HepG2 (cell line): ENCODE measurements around the gene TOP1. TPM values are rescaled to one million over a fixed set of nuclear protein-coding genes. Genes with fewer than 3 reads are reported as not detected.

Experiments
- BHLHE40 ChIP-seq: IDR thresholded peaks from 2 replicates; pipeline ENCODE4 v1.6.1; 2011; ENCODE audit warnings: low read length, improper control_type of control experiment
- CBX5 ChIP-seq: sonication (generic); formaldehyde crosslinking; IDR thresholded peaks from 2 replicates; pipeline ENCODE4 v1.4.0; 2020; ENCODE audit warnings: missing genetic modification reagents, borderline replicate concordance
- CHD2 ChIP-seq: IDR thresholded peaks from 2 replicates; pipeline ENCODE4 v1.6.1; 2011; ENCODE audit warnings: low read depth, low read length, improper control_type of control experiment
- GFI1 ChIP-seq: sonication (generic); formaldehyde crosslinking; IDR thresholded peaks from 2 replicates; pipeline ENCODE4 v1.5.0; 2020; ENCODE audit warnings: missing genetic modification reagents, mild to moderate bottlenecking, borderline replicate concordance
- HMGXB3 ChIP-seq: sonication (generic); formaldehyde crosslinking; IDR thresholded peaks from 2 replicates; pipeline ENCODE4 v1.4.0; 2020; ENCODE audit warnings: missing genetic modification reagents, borderline replicate concordance
- HOMEZ ChIP-seq: IDR thresholded peaks from 2 replicates; pipeline ENCODE4 v1.6.1; 2016; ENCODE audit warnings: low read depth
- KDM1A ChIP-seq: IDR thresholded peaks from 2 replicates; pipeline ENCODE4 v1.6.1; 2016; ENCODE audit warnings: missing compliant biosample characterization
- LCORL ChIP-seq, 2 experiments: fragments of 450-650 bp in 1 of 2; sonication (generic) in 1 of 2; formaldehyde crosslinking in 1 of 2; IDR thresholded peaks; 2 replicates each; pipeline versions ENCODE4 v1.5.0 to v1.6.1; 2017 to 2020; ENCODE audit warnings: antibody characterized with exemption in 1 of 2, missing genetic modification reagents in 1 of 2
- NAIF1 ChIP-seq: sonication (generic); formaldehyde crosslinking; IDR thresholded peaks from 2 replicates; pipeline ENCODE4 v1.5.0; 2020; ENCODE audit warnings: mild to moderate bottlenecking, missing genetic modification reagents, borderline replicate concordance
- ZBTB37 ChIP-seq: sonication (generic); formaldehyde crosslinking; IDR thresholded peaks from 2 replicates; pipeline ENCODE4 v1.4.0; 2020; ENCODE audit warnings: mild to moderate bottlenecking, missing genetic modification reagents
- ZBTB39 ChIP-seq: sonication (generic); formaldehyde crosslinking; IDR thresholded peaks from 2 replicates; pipeline ENCODE4 v1.5.0; 2020; ENCODE audit warnings: missing genetic modification reagents
- ZBTB8A ChIP-seq: sonication (generic); formaldehyde crosslinking; IDR thresholded peaks from 2 replicates; pipeline ENCODE4 v1.4.0; 2020; ENCODE audit warnings: mild to moderate bottlenecking, low read depth, missing genetic modification reagents, borderline replicate concordance
- ZFP37 ChIP-seq: sonication (generic); formaldehyde crosslinking; IDR thresholded peaks from 2 replicates; pipeline ENCODE4 v1.4.0; 2020; ENCODE audit warnings: missing genetic modification reagents, borderline replicate concordance
- ZNF18 ChIP-seq: sonication (generic); formaldehyde crosslinking; IDR thresholded peaks from 2 replicates; pipeline ENCODE4 v1.8.0; 2022; ENCODE audit warnings: mild to moderate bottlenecking, missing genetic modification reagents; ENCODE audit not compliant: insufficient replicate concordance
- ZNF724P ChIP-seq: sonication (generic); formaldehyde crosslinking; IDR thresholded peaks from 2 replicates; pipeline ENCODE4 v1.8.0; 2022; ENCODE audit warnings: missing genetic modification reagents, borderline replicate concordance
- ZNF782 ChIP-seq: sonication (generic); formaldehyde crosslinking; IDR thresholded peaks from 2 replicates; pipeline ENCODE4 v1.4.0; 2020; ENCODE audit warnings: missing genetic modification reagents, mild to moderate bottlenecking, borderline replicate concordance
- polyA plus RNA-seq, 8 experiments: library from polyadenylated mRNA; depleted of rRNA in 3 of 8; stranded (reverse) in 7 of 8; unstranded in 1 of 8; fragments of >200 nt; fragmentation: Illumina TruSeq in 4 of 8; extraction: Trizol in 4 of 8; gene quantifications; 2 replicates each; pipeline versions ENCODE4 v1.2.1 to v1.2.3, GENCODE V29; 2011 to 2016; ENCODE audit warnings: low read depth in 4 of 8, missing spikeins in 1 of 8, mixed read lengths in 1 of 8; ENCODE audit not compliant: insufficient read depth in 1 of 8
- total RNA-seq, 5 experiments: library from RNA; depleted of rRNA; stranded (reverse); fragments of >200 nt; fragmentation: Illumina TruSeq; extraction: Trizol; gene quantifications; 2 replicates each; pipeline ENCODE4 v1.2.3, GENCODE V29; 2016; ENCODE audit warnings: low read depth in 1 of 5

The TOP1 gene
- total and polyA plus RNA-seq, 2 of the 13 experiments (the other 11 are each of a cell fraction or from before 2014, with no cell fraction given) = 10.2 to 19.4 TPM

GRCh38 chr20:41003143-41003935, 25.3 kb upstream of the TOP1 start (continued):
- TF ChIP-seq ZBTB39 (CRISPR knock-in tag) = no peak
- TF ChIP-seq ZBTB37 (CRISPR knock-in tag) = peak; percentile 97
- TF ChIP-seq BHLHE40 = peak; percentile 96
- peak; percentile 94 for TF ChIP-seq HOMEZ (CRISPR knock-in tag)
- TF ChIP-seq KDM1A = 0 out of 2 replicates have a peak, but pooled peaks have one; percentile 47
- TF ChIP-seq CHD2 = no peak
- TF ChIP-seq ZFP37 = peak; percentile 52; the same call in 1 of the 2 replicates
- TF ChIP-seq ZNF782 (CRISPR knock-in tag) = no peak
- peak; percentile 94; the same call in 1 of the 2 replicates for TF ChIP-seq CBX5 (CRISPR knock-in tag)
- TF ChIP-seq NAIF1 (CRISPR knock-in tag) = peak; percentile 93
- TF ChIP-seq ZNF18 (CRISPR knock-in tag) = peak; percentile 61
- 0 out of 2 replicates have a peak, but pooled peaks have one; percentile 23 for TF ChIP-seq ZBTB8A (CRISPR knock-in tag)
- TF ChIP-seq LCORL (IDR thresholded peaks at IDR 0.05) = peak; percentile 55; the same call in 1 of the 2 replicates
- peak; percentile 86; the same call in 1 of the 2 replicates for TF ChIP-seq LCORL (CRISPR knock-in tag; IDR thresholded peaks at IDR 0.05)
- TF ChIP-seq HMGXB3 (CRISPR knock-in tag) = peak; percentile 77; the same call in 1 of the 2 replicates
- no peak; the same call in 1 of the 2 replicates for TF ChIP-seq ZNF724P (CRISPR knock-in tag)
- peak; percentile 94 for TF ChIP-seq GFI1
